ENCODE results near the gene MCHR2.

DNA sequence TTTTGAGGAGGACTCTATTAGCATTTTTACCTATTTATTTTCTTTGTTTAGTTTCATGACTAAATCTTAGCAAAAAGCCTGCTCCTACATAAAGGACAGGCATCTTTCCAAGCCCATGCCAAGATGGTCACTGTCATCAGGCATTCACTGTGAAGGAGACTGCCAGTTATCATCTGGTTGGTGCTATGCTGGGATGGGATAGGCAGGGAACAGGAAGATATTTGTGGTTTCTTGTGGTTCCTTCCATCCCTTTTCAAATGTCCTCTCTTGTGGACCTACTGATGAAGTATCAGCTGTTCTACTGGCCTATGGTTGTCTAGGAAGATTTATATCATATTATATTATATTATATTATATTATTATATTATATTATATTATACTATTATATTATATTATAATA, 107.0 kb downstream of the MCHR2 start:
- TF ChIP-seq, protein P1, sequence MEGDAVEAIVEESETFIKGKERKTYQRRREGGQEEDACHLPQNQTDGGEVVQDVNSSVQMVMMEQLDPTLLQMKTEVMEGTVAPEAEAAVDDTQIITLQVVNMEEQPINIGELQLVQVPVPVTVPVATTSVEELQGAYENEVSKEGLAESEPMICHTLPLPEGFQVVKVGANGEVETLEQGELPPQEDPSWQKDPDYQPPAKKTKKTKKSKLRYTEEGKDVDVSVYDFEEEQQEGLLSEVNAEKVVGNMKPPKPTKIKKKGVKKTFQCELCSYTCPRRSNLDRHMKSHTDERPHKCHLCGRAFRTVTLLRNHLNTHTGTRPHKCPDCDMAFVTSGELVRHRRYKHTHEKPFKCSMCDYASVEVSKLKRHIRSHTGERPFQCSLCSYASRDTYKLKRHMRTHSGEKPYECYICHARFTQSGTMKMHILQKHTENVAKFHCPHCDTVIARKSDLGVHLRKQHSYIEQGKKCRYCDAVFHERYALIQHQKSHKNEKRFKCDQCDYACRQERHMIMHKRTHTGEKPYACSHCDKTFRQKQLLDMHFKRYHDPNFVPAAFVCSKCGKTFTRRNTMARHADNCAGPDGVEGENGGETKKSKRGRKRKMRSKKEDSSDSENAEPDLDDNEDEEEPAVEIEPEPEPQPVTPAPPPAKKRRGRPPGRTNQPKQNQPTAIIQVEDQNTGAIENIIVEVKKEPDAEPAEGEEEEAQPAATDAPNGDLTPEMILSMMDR (IDR thresholded peaks at IDR 0.05), result no peak
- no peak for TF ChIP-seq POLR2A (IDR thresholded peaks at IDR 0.05)

All from thyroid gland (tissue), 4 donors.